GM04504 (cell line): ENCODE data around the gene SLC46A1.

Experiments used
- DNase-seq: peaks from one replicate; pipeline ENCODE4 v3.0.0-alpha.2; 2012; ENCODE audit warnings: low read depth

The SLC46A1 gene

GRCh38 chr17:28381141-28381825 lies 24.7 kb downstream of the SLC46A1 start:
- no peak for DNase-seq

- DNase-seq = no peak
Observed at GRCh38 chr17:28379814-28380801, 25.9 kb downstream of the SLC46A1 start.

- DNase-seq = no peak
Observed at GRCh38 chr17:28372945-28373274, 33.1 kb downstream of the SLC46A1 start.

- no peak for DNase-seq
Observed at GRCh38 chr17:28372203-28372944, 33.6 kb downstream of the SLC46A1 start.

- peak; percentile 44 for DNase-seq
Observed at GRCh38 chr17:28371245-28372202, 34.5 kb downstream of the SLC46A1 start, which contains the start of gene SARM1. SARM1 (plus strand) TSS chr17:28371694; CDS start chr17:28372033, 339 bp downstream.

GRCh38 chr17:28370744-28371103 lies 35.3 kb downstream of the SLC46A1 start:
- no peak for DNase-seq

- no peak for DNase-seq
Observed at GRCh38 chr17:28370035-28370743, 35.8 kb downstream of the SLC46A1 start, which contains the start of gene VTN. VTN (minus strand) TSS chr17:28370307; CDS start chr17:28370203, 104 bp downstream.

GRCh38 chr17:28369684-28370034 lies 36.4 kb downstream of the SLC46A1 start:
- DNase-seq = no peak

GRCh38 chr17:28368915-28369683 lies 36.9 kb downstream of the SLC46A1 start:
- DNase-seq = no peak

- DNase-seq = no peak
Observed at GRCh38 chr17:28368306-28368831, 37.6 kb downstream of the SLC46A1 start.

GRCh38 chr17:28367641-28368305 lies 38.2 kb downstream of the SLC46A1 start:
- DNase-seq = no peak

GRCh38 chr17:28366605-28367004 lies 39.4 kb downstream of the SLC46A1 start:
- DNase-seq = no peak

- DNase-seq = no peak
Observed at GRCh38 chr17:28365487-28365886, 40.5 kb downstream of the SLC46A1 start.

- no peak for DNase-seq
Observed at GRCh38 chr17:28364665-28365363, 41.2 kb downstream of the SLC46A1 start, which contains the start of gene SEBOX. SEBOX (minus strand) TSS chr17:28365199; CDS start chr17:28365151, 48 bp downstream.

GRCh38 chr17:28363776-28364650 lies 42.0 kb downstream of the SLC46A1 start:
- DNase-seq = no peak

GRCh38 chr17:28363186-28363585 lies 42.8 kb downstream of the SLC46A1 start:
- DNase-seq = no peak

- no peak for DNase-seq
Observed at GRCh38 chr17:28357901-28358197, 48.2 kb downstream of the SLC46A1 start.
